Activated CD4-positive, alpha-beta T cell treated with anti-CD3 and anti-CD28 coated beads for 48 hours (primary cell): Measurements from ENCODE around the gene RNF215.

Source experiments
- DNase-seq: peaks from one replicate; pipeline ENCODE4 v3.0.0-alpha.2; 2020

RNF215 gene

GRCh38 chr22:30386960-30387827 is at the start of gene RNF215:
Gene RNF215 (minus strand): TSS chr22:30387411. CDS start chr22:30387313, 98 bp downstream.
- DNase-seq: peak; percentile 80

DNA sequence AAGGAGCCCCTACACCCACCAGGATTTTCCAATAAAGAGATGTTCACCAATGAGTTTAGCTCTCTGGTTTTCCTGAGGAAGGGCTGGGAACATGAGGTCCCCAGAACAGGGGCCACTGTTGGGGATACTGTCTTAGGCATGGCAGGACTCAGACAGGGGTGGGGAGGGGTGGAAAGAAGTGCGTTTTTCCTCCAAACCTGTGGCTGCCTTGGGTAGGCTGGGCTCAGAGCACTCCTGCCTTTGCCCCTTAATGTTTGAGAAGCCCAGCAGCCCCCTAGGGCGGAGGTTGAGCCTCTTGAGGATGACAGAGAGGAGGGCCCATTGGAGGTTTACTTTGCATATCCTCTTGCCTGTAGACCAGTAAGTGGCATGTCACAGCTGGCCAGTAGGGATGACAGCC is 49.0 kb upstream of the RNF215 start:
- DNase-seq: no peak

DNA sequence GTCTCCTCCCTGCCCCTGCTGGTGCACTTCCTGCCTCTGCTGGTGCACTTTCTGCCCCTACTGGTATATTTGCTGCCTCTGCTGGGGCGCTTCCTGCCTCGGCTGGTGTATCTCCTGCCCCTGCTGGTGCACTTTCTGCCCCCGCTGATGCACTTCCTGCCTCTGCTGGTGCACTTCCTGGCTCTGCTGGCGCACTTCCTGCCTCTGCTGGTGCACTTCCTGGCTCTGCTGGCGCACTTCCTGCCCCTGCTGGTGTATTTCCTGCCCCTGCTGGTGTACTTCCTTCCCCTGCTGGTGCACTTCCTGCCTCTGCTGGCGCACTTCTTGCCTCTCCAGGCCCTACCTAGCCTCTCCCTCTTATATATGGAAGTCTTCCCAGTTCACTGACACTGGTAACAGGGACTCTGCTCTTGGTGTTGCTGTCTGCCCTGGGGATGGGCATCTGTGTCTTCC is 48.5 kb upstream of the RNF215 start:
- DNase-seq: peak; percentile 77

- no peak for DNase-seq
Measured at GRCh38 chr22:30434843-30435242, 47.6 kb upstream of the RNF215 start.

- DNase-seq: no peak
Measured at GRCh38 chr22:30433773-30434172, 46.6 kb upstream of the RNF215 start.

DNA sequence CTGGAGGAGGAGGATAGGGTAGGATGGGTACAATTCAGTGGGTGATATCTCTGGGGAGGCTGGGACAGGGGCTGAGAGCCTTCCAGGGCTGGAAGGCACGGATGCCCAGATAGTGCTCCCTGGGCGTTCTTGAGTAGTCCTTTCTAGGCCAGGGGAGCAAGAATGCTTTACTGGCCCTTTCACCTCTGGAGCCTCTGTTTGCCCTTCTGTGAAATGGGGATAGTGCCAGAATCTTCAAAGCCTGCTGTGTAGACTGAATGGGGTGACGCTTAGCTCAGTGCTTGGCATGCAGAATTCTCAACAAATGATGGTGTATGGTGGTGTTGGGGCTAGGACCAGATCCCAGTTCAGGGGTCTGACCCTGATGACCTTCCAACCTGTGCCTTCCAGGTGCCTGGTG is 46.0 kb upstream of the RNF215 start:
- no peak for DNase-seq

- DNase-seq: no peak
Measured at GRCh38 chr22:30432520-30432919, 45.3 kb upstream of the RNF215 start.

DNA sequence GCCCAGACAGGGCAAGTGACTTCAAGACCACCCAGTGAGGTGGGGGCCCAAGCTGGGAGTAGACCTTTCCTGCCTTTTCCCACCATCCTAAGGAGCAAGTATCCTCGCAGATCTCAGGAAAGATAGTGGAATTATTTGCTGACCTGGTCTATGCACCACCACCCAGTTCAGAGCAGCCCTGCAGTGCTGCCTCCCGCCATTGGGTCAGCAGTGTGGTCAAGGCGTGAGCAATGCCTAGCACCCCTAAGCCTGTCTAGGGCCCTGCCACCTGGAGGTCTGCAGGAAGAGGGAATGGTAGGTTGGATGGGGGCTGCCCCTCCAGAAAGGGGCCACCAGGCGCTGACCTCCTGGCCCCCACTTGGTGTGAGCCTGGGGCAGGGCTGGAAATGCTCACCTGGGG is 44.9 kb upstream of the RNF215 start:
- no peak for DNase-seq

GRCh38 chr22:30430933-30431332 is 43.7 kb upstream of the RNF215 start:
- DNase-seq: no peak

DNA sequence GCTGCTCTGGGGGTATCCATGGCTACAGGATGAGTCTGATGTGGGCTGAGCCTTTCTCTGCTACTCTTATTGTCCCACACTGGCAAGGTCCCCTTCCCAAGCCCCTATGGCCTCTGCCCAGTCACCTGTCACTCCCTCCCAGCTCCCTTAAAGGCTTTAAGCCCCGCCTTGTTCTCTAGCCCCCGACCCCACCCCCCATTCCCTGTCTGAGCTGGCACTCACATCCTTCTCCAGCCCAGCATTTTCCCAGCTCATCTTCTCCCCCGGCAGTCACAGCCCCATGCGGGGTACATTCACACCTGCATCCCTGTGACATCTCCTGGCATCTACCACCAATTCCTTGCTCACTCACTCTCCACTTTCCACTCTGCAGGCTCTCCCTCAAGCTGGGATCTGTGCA is 42.7 kb upstream of the RNF215 start:
- no peak for DNase-seq

- DNase-seq: no peak
Measured at GRCh38 chr22:30427871-30428270, 40.7 kb upstream of the RNF215 start.

GRCh38 chr22:30426388-30427353 is 39.5 kb upstream of the RNF215 start:
- peak; percentile 93 for DNase-seq

DNA sequence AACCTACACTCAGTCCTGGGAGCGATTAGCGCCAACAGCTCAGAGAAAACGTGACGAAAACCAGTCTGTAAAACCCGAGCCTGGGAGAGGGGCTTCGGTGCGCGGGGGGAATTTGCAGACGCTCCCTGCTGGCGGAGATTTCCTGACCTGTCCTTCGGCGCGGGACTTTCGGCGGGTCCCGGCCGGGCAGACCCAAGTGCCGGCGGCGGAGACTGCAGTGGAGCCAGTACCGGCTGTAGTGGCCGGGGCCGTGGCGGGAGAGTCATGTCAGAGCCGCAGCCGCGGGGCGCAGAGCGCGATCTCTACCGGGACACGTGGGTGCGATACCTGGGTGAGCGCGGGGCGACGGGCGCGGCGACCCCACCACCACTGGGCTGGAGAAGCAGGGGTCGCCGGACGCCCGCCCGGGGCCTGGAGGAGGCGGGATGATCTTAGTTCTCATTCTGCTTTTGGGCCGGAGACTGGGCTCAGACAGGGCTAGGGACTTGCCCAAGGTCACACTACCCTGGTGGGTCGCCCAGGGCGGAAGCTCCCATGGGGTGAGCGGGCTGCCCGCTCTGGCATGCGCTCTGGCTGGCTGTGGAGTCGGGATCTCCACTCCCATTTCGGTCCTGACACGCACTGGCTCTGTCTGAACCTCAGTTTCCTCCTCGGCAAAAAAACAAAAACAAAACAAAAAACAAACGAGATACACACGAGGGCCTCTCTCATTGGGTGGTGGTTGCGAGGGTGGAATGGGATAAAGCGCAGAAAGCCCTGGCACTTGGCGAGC is 38.6 kb upstream of the RNF215 start, which contains the start of gene MTFP1:
Gene MTFP1, plus strand, starts transcription at position 153 of the 772 bp plus-strand sequence. Its CDS starts 112 bp downstream, at position 265.
- peak; percentile 53 for DNase-seq

DNA sequence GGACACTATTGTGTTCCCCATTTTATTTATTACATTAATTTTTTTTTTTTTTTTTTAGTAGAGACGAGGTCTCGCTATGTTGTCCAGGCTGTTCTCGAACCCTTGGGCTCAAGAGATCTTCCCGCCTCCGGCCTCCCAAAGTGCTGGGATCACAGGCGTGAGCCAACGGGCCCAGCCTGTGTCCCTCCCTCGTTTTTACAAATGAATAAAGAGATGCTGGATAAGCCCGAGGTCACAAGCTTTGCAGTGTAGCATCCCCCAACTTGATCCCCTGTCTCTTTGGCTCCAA is 38.1 kb upstream of the RNF215 start:
- DNase-seq: no peak

DNA sequence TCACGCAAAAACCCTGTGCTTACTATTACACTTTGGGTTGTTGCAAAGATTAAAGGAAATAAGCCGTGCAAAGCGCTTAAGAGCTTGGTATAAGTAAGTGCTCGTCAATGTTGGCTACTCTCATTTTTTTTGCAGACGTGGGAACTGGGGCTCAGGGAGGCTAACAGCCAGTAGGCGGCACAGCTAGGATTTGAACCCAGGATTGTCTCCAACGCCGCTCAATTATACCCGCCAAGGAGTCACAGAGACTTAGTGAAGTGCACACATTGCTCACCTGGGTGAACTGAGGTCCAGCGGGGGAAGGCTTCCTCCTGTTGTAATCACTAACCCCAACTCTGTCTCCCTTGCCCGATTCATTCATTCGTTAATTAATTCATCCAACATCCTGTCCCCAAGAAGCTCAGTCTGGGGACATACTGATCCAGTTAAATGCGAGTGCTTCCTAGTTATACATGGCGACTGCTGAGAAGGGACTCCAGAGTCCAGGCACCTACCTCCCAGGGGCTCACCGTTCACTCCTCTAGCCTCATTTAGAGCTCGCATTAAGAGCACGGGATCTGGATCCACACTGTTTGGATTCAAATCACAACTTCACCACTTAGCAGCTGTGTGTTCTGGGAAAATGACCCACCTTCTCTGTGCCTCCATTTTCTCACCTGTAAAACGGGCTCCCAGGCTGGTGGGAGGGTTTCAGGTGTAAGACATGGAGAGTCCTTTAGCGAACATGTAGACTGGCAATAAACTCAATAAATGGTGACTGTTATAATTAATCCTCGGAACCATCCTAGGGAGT is 37.5 kb upstream of the RNF215 start:
- peak; percentile 44 for DNase-seq

DNA sequence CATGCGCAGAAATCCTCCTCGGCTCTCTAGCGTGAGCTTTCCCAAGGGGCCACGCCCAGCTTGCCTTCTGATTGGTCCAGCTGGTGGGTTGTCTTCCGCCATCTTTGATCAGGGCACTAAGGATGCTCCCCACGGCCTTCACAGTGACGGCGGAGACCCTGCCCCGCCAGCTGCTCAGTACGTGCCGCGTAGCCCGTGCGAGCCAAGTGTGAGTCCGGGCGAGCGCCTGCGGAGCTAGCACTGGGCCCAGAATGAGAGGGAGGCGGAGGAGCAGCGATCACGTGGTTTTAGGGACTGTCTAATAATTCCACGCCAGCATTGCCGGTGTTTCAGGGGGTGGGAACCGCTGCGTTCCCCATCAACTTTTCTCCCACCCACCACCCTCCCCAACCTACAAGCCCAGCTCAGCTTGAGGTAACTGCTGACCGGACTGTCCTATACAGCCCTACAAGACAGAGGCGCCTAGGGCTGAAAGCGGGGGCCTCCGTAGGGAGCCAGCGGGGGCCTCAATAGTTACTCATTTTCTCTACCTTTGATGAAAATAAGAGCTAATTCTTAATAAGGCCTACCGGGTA is 36.8 kb upstream of the RNF215 start:
- peak; percentile 99 for DNase-seq

- peak; percentile 80 for DNase-seq
Measured at GRCh38 chr22:30423301-30423958, 36.2 kb upstream of the RNF215 start.

DNA sequence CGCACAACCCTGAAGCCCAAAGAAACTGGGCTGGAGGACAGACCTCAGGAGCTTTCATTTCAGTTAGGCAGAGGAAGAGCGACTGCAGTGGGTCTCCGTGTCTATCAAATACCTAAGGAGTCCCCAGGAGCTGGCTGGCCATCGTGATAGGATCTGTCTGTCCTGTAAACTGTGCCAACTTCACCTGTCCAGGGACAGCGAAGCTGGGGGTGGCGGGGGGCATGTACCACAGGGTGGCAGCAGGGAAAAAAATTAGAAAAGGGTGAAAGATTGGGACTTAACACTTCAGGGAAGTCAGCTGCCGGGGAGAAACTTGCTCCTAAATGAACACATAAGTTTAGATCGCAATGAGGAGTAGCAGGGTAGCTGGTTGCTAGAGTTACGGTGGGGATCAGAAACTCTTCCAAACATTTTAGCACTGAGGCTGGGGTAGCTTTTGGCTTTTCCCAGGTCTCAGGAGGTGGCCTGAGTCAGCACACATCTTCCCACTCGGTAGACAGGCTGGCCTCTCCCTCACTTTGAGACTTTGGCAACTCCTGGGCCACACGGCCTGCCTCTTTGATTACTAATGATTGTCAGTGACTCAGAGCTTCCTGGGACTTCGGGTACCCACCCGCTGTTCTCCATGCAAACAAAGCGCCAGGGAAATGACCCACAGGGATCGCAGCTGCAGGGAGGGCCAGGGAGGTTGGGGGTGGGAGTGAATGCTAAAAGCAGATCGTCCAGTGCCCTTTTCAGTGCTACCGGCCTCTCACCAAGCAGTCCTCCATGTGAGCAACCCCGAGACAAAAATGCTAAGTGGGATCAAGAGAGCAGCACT is 35.5 kb upstream of the RNF215 start:
- DNase-seq: peak; percentile 68

DNA sequence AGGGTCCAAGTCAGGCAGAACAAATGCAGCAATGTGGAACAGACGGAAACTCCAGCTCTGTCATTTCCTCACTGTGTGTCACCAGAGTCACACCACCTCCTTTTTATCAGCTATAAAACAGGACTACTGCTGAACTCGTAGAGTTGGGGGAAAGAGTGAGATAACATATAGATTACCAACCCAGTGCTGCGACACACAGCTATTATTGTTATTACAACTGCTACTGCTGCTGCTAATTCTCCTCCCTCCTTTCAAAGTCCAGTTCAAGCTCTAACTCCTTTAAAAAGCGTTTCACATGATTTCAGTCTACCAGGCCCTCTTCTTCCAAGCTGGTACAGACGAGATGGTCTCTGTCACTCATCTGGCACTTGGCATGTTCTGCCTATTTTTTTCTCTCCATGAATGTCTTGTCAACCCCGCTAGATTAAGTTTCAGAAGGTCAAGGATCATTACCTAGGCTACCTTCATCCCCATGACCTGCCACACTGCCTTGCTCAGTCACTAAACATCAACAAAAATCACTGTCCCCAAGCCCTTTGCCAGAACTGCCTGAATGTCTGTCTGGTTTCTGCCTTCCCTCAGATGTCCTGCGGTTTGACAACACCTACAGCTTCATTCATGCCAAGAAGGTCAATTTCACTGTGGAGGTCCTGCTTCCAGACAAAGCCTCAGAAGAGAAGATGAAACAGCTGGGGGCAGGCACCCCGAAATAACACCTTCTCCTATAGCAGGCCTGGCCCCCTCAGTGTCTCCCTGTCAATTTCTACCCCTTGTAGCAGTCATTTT is 34.7 kb upstream of the RNF215 start:
- DNase-seq: no peak
